Cardiac fibroblast (primary cell): ENCODE data around the gene RPL10.
A peak's percentile ranks its signal among the peaks of the same experiment; 100 is the strongest.
"Not testable (repeated sequence)": the region's sequence is repeated elsewhere in the genome, so short reads cannot be mapped to it uniquely, and the experiment has no call there.

Experiments
- DNase-seq, 2 donors: peaks; one replicate each; pipeline versions ENCODE4 v3.0.0 to v3.0.0-alpha.2; 2010; ENCODE audit warnings: low read depth in 2 of 2
- H3K4me3 ChIP-seq, 2 donors: replicated peaks in 1 of 2; 1 replicate in 1 of 2; 2 replicates in 1 of 2; pipeline ENCODE4 v1.5.1; 2011; ENCODE audit warnings: low read depth in 2 of 2, low read length in 2 of 2, mild to moderate bottlenecking in 2 of 2, moderate library complexity in 1 of 2
- TF ChIP-seq, protein P1 (sequence below): IDR thresholded peaks from one replicate; pipeline ENCODE4 v1.5.1; 2011; ENCODE audit warnings: low read depth, mild to moderate bottlenecking, low read length, inconsistent platforms

The RPL10 gene

GRCh38 chrX:154396973-154397887 is 947 bp upstream of the RPL10 start:
- TF ChIP-seq, protein P1, sequence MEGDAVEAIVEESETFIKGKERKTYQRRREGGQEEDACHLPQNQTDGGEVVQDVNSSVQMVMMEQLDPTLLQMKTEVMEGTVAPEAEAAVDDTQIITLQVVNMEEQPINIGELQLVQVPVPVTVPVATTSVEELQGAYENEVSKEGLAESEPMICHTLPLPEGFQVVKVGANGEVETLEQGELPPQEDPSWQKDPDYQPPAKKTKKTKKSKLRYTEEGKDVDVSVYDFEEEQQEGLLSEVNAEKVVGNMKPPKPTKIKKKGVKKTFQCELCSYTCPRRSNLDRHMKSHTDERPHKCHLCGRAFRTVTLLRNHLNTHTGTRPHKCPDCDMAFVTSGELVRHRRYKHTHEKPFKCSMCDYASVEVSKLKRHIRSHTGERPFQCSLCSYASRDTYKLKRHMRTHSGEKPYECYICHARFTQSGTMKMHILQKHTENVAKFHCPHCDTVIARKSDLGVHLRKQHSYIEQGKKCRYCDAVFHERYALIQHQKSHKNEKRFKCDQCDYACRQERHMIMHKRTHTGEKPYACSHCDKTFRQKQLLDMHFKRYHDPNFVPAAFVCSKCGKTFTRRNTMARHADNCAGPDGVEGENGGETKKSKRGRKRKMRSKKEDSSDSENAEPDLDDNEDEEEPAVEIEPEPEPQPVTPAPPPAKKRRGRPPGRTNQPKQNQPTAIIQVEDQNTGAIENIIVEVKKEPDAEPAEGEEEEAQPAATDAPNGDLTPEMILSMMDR, result no peak
- peak; percentile 65 to 71 for DNase-seq
- H3K4me3 ChIP-seq, result peak overlapping the region; percentile 61 to 71

- H3K4me3 ChIP-seq, result peak overlapping the region; percentile 71 to 79
- peak; percentile 81 to 87 for DNase-seq
- TF ChIP-seq, protein P1, result peak; percentile 75
Measured at GRCh38 chrX:154398668-154399526, 720 bp downstream of the RPL10 start.

DNA sequence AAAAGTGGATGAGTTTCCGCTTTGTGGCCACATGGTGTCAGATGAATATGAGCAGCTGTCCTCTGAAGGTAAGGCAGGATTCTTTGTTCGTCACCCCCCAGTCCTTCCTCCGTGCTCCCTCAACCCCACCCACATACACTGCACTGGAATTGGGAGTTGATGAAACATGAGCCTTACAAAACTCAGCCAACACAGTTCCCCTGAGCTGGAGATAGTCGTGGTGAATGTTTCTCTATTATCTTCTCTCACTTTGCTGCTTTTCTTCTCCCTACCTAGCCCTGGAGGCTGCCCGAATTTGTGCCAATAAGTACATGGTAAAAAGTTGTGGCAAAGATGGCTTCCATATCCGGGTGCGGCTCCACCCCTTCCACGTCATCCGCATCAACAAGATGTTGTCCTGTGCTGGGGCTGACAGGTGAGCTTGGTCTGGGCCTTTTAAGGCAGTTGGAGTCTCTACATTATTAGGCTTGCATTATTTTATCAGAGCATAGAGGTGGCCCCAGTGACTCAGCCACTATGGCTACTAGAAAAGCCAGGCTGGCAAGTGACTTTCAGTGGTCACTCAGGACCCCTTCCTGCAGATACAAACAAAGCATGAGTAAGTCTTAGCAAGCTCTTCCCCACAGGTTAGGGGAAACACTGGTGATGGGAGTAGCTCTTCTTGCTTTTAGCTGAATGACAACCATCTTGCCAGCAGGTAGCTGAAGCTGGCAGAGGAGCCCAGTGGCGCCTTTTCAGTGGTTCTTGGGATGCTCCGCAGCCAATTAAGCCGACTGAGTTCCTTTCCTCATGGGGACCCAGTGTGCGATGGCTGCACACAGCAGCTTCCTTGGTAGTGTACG is 1.6 kb downstream of the RPL10 start:
- peak overlapping the region; percentile 71 to 79 for H3K4me3 ChIP-seq
- TF ChIP-seq, protein P1, result no peak
- peak in 1 of 2 donors; percentile 10 for DNase-seq

- not testable (repeated sequence) for DNase-seq
- H3K4me3 ChIP-seq, result peak overlapping the region; percentile 71 to 79
Measured at GRCh38 chrX:154400369-154400817, 2.2 kb downstream of the RPL10 start.

DNA sequence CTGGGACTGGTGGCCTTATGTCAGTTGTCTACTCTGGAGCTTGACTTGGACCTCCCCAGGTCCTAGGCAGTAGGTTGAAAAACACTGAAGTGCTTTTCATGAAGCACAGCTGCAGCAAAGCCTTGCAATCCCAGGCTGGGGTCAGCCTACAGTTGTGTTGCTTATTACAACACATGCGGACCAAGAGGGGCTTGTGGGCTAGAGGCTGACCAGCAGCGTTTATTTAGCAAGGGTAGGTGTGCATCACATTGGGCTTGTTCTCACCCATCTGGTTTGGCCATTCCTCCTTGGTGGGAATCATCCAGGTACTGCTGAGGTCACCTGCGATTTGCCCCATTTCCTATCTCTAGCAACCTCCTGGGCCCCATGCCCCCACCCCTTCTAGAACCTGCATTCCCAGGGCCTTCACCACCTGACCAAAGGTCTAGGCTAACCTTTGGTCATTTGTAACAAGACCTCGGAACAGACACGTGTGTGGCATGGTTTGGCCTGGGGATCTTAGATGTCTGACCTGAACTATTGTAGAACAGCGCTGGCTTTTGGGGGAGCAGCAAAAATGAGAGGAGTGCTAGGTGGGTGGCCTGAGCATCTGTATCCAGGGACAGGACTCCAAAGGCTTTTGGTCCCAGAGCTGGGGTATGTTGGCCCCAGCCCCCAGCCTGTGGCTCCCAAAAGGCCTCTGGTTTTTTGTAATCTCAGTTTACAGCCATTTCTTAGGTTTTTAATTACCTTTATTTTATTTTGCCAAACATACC is 3.0 kb downstream of the RPL10 start:
- TF ChIP-seq, protein P1, result no peak
- peak; percentile 42 to 49 for DNase-seq
- H3K4me3 ChIP-seq, result no peak overlapping the region

DNA sequence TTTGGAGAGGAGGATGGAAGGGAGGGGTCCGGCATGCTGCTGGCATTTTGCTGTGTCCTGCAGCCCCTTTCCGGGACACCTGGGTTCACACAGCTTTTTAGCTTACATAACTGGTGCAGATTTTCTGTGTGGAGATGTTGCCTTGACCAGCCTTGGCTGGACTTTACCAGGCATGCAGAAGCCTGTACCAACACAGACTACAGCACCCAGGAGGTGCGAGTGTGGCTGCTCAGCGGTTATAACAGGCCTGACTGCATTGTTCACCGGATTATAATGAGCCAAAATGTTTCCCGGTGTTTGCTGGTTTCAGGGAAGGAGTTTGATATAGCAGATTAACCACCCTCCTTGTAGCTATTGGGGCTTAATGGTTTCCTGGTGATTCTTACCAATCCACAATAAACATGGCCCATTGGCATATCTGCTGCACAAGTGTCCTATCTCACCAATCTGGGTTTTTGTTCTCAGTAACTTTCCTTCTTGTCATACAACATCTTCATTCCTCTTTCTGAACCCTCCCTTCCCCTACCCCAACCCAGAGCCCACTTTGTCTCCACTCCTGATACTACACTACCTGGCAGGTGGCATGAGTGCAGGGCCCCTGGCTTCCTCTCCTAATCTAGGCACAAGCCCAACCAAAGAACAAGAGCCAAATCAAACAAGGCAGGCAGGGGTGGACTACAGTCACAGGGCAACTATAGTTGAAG is 3.9 kb downstream of the RPL10 start:
- peak; percentile 28 to 30 for DNase-seq
- TF ChIP-seq, protein P1, result no peak
- H3K4me3 ChIP-seq, result no peak overlapping the region
